Endothelial cell of umbilical vein (primary cell): ENCODE results near the gene PXMP4. TPM values are rescaled to one million over a fixed set of nuclear protein-coding genes. Genes with fewer than 3 reads are reported as not detected.
"Not testable (repeated sequence)": the region's sequence is repeated elsewhere in the genome, so short reads cannot be mapped to it uniquely, and the experiment has no call there.

ENCODE experiments used
- BruUV-seq: library from RNA; stranded (reverse); fragments of 400-500 nt; replicated peaks from 2 replicates; lab custom pipeline; 2021; lab: Mats Ljungman, UMichigan
- CTCF ChIA-PET: fragments of 300-600, 350-600 bp; sonication (Branson Sonifier 250); formaldehyde crosslinking; loops from one replicate; lab custom pipeline; 2021; ENCODE audit warnings: antibody characterized with exemption, inconsistent platforms; lab: Charles Lee
- POLR2A ChIA-PET: fragments of 300-600, 350-600 bp; sonication (Branson Sonifier 250); formaldehyde crosslinking; loops from one replicate; lab custom pipeline; 2021; ENCODE audit warnings: antibody characterized with exemption, inconsistent platforms; lab: Charles Lee
- DNase-seq: peaks from one replicate; pipeline ENCODE4 v3.0.0-alpha.2; 2011; ENCODE audit warnings: low read depth, low spot score
- FAIRE-seq: peaks from 2 replicates; lab custom pipeline; 2011; peaks lifted over from hg19 to GRCh38; lab: Jason Lieb, UNC
- H2AFZ ChIP-seq: 2 replicates; pipeline ENCODE4 v1.6.0; 2012; ENCODE audit warnings: low read depth, low read length, control low read depth, inconsistent platforms
- H3K27ac ChIP-seq: 2 replicates; pipeline ENCODE4 v1.5.1; 2011; ENCODE audit warnings: low read depth, mild to moderate bottlenecking, control low read depth, low read length, moderate library complexity; ENCODE audit not compliant: insufficient read depth
- H3K27me3 ChIP-seq, 2 experiments: 2 replicates each; pipeline versions ENCODE4 v1.6.0 to v1.6.1; 2011; ENCODE audit warnings: low read length in 2 of 2, mixed read lengths in 1 of 2; ENCODE audit not compliant: control insufficient read depth in 2 of 2, insufficient read depth in 2 of 2
- H3K36me3 ChIP-seq, 2 experiments: 2 replicates in 1 of 2; 3 replicates in 1 of 2; pipeline ENCODE4 v1.5.1; 2011; ENCODE audit warnings: low read length in 2 of 2, mild to moderate bottlenecking in 1 of 2, moderate library complexity in 1 of 2; ENCODE audit not compliant: control insufficient read depth in 2 of 2, insufficient read depth in 2 of 2; ENCODE audit errors: extremely low read depth in 1 of 2
- H3K4me1 ChIP-seq: 3 replicates; pipeline ENCODE4 v1.5.1; 2011; ENCODE audit warnings: mild to moderate bottlenecking, low read length; ENCODE audit not compliant: control insufficient read depth, insufficient read depth; ENCODE audit errors: extremely low read depth
- H3K4me2 ChIP-seq: 2 replicates; pipeline ENCODE4 v1.6.1; 2011; ENCODE audit warnings: low read length, control low read depth, mixed read lengths; ENCODE audit not compliant: insufficient read depth
- H3K4me3 ChIP-seq, 3 experiments: fragments of 200-600 bp in 1 of 3; sonication (generic), shearing (Covaris generic) in 1 of 3; replicated peaks in 1 of 3; 2 replicates each; pipeline ENCODE4 v1.5.1; 2011 to 2016; ENCODE audit warnings: control low read depth in 3 of 3, low read length in 3 of 3, mild to moderate bottlenecking in 2 of 3, inconsistent platforms in 1 of 3, low read depth in 1 of 3, moderate library complexity in 1 of 3; ENCODE audit not compliant: insufficient read depth in 1 of 3
- H3K79me2 ChIP-seq: 2 replicates; pipeline ENCODE4 v1.6.0; 2012; ENCODE audit warnings: low read length, inconsistent platforms; ENCODE audit not compliant: control insufficient read depth, insufficient read depth
- H3K9ac ChIP-seq: replicated peaks from 2 replicates; pipeline ENCODE3; 2011; ENCODE audit warnings: low read length, control low read depth; ENCODE audit not compliant: insufficient read depth; ENCODE audit errors: extremely low read depth
- H3K9me1 ChIP-seq: replicated peaks from 3 replicates; pipeline ENCODE4 v1.6.0; 2011; ENCODE audit warnings: mild to moderate bottlenecking, low read length; ENCODE audit not compliant: control insufficient read depth, insufficient read depth; ENCODE audit errors: extremely low read depth
- H3K9me3 ChIP-seq: replicated peaks from 2 replicates; pipeline ENCODE4 v1.5.1; 2012; ENCODE audit warnings: low read length, inconsistent platforms; ENCODE audit not compliant: control insufficient read depth, insufficient read depth
- H4K20me1 ChIP-seq: replicated peaks from 2 replicates; pipeline ENCODE3; 2011; ENCODE audit warnings: mild to moderate bottlenecking, low read length; ENCODE audit not compliant: control insufficient read depth, insufficient read depth; ENCODE audit errors: extremely low read depth
- EZH2 ChIP-seq: IDR thresholded peaks from 2 replicates; pipeline ENCODE4 v1.6.1; 2012; ENCODE audit warnings: borderline replicate concordance, low read depth, mild to moderate bottlenecking, moderate library complexity, low read length, inconsistent platforms; ENCODE audit not compliant: severe bottlenecking
- FOS ChIP-seq: IDR thresholded peaks from 2 replicates; pipeline ENCODE4 v1.6.1; 2011; ENCODE audit warnings: mild to moderate bottlenecking, low read length, moderate library complexity, borderline replicate concordance; ENCODE audit not compliant: insufficient read depth
- GATA2 ChIP-seq: IDR thresholded peaks from 2 replicates; pipeline ENCODE4 v1.7.0; 2011; ENCODE audit warnings: low read depth, mild to moderate bottlenecking, moderate library complexity, mixed read lengths, low read length; ENCODE audit not compliant: insufficient read length, insufficient read depth
- JUN ChIP-seq: IDR thresholded peaks from 2 replicates; pipeline ENCODE4 v1.6.1; 2011; ENCODE audit warnings: borderline replicate concordance, low read depth; ENCODE audit not compliant: insufficient read length, insufficient read depth
- MYC ChIP-seq: IDR thresholded peaks from one replicate; pipeline ENCODE4 v1.6.1; 2011; ENCODE audit warnings: mild to moderate bottlenecking, low read depth, low read length
- POLR2A ChIP-seq: IDR thresholded peaks from 2 replicates; pipeline ENCODE4 v1.6.1; 2012; ENCODE audit warnings: low read depth, mild to moderate bottlenecking, control low read depth, low read length
- POLR2AphosphoS5 ChIP-seq: IDR thresholded peaks from 2 replicates; pipeline ENCODE4 v1.6.1; 2012; ENCODE audit warnings: low read depth, mild to moderate bottlenecking, control low read depth, low read length, moderate library complexity; ENCODE audit not compliant: insufficient read depth
- dilution Hi-C: fragments of 300-500 bp; cut with MboI; formaldehyde crosslinking; loops from one replicate; pipeline ENCODE4 v1.15.0; 2019; ENCODE audit warnings: low sequenced_read_pairs; ENCODE audit not compliant: extremely low pct_ligation_motif_present
- intact Hi-C: fragments of 100-400 bp; cut with micrococcal nuclease; formaldehyde crosslinking; loops from one replicate; pipeline ENCODE4 v1.10.0; 2022
- polyA plus RNA-seq, 4 experiments: library from polyadenylated mRNA; depleted of rRNA in 3 of 4; stranded (reverse) in 3 of 4; unstranded in 1 of 4; fragments of >200 nt; gene quantifications; 2 replicates each; pipeline versions ENCODE4 v1.2.1 to v1.2.3, GENCODE V29; 2011 to 2012; ENCODE audit warnings: missing spikeins in 1 of 4
- total RNA-seq: library from RNA; stranded (reverse); gene quantifications from 2 replicates; pipeline ENCODE4 v1.2.3, GENCODE V29; 2021
- TF ChIP-seq, protein P1 (sequence below), 2 donors: IDR thresholded peaks; 1 replicate in 1 of 2; 2 replicates in 1 of 2; pipeline ENCODE4 v1.5.1; 2011; ENCODE audit warnings: low read length in 2 of 2, mild to moderate bottlenecking in 2 of 2, moderate library complexity in 2 of 2, control low read depth in 1 of 2, inconsistent platforms in 1 of 2, low read depth in 1 of 2; ENCODE audit not compliant: insufficient read depth in 1 of 2; ENCODE audit errors: extremely low read depth in 1 of 2
- TF ChIP-seq, protein P2 (sequence below): IDR thresholded peaks from 2 replicates; pipeline ENCODE4 v1.6.1; 2011; ENCODE audit not compliant: insufficient read depth, insufficient read length

The PXMP4 gene
- total and polyA plus RNA-seq, 2 donors (not counting 3 experiments of a cell fraction or from before 2014, with no cell fraction given): 6.9 to 8.5 TPM

DNA sequence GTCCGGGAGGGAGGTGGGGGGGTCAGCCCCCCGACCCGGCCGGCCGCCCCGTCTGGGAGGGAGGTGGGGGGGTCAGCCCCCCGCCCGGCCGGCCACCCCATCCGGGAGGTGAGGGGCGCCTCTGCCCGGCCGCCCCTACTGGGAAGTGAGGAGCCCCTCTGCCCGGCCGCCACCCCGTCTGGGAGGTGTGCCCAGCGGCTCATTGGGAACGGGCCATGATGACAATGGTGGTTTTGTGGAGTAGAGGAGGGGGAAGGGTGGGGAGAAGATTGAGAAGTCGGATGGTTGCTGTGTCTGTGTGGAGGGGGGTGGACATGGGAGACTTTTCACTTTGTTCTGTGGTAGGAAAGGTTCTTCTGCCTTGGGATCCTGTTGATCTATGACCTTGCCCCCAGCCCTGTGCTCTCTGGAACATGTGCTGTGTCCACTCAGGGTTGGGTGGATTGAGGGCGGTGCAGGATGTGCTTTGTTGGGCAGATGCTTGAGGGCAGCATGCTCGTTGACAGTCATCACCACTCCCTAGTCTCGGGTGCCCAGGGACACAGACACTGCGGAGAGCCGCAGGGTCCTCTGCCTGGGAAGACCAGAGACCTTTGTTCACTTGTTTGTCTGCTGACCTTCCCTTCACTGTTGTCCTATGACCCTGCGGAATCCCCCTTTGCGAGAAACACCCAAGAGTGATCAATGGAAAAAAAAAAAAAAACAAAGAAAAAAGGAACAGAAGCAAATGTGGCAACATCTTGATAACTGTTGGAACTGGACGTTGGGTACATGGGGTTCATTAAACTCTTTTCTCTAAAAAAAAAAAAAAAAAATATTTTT lies 18.3 kb downstream of the PXMP4 start:
- Histone ChIP-seq H3K79me2 (no peaks in the 10 kb centered on the region), H3K27me3 (no peaks in the 10 kb centered on the region), H3K4me1 (no peaks in the 10 kb centered on the region), H3K9me3 (no peaks in the 10 kb centered on the region), H2AFZ (no peak overlapping the region), H3K4me2 (no peak overlapping the region), H3K27ac (no peak overlapping the region), H3K9me1 (no peaks in the 10 kb centered on the region), H3K9ac (no peak overlapping the region), H3K36me3 (no peaks in the 10 kb centered on the region), H3K4me3 (no peak overlapping the region), H4K20me1 (no peaks in the 10 kb centered on the region)
- CTCF ChIA-PET: no interaction called here
- BruUV-seq: no TSS peak
- no peak for TF ChIP-seq JUN
- TF ChIP-seq GATA2: no peak
- TF ChIP-seq EZH2: no peak
- TF ChIP-seq, protein P1, sequence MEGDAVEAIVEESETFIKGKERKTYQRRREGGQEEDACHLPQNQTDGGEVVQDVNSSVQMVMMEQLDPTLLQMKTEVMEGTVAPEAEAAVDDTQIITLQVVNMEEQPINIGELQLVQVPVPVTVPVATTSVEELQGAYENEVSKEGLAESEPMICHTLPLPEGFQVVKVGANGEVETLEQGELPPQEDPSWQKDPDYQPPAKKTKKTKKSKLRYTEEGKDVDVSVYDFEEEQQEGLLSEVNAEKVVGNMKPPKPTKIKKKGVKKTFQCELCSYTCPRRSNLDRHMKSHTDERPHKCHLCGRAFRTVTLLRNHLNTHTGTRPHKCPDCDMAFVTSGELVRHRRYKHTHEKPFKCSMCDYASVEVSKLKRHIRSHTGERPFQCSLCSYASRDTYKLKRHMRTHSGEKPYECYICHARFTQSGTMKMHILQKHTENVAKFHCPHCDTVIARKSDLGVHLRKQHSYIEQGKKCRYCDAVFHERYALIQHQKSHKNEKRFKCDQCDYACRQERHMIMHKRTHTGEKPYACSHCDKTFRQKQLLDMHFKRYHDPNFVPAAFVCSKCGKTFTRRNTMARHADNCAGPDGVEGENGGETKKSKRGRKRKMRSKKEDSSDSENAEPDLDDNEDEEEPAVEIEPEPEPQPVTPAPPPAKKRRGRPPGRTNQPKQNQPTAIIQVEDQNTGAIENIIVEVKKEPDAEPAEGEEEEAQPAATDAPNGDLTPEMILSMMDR (IDR thresholded peaks at IDR 0.05; ENCODE audit: extremely low read depth in 1 of 2, insufficient read depth in 1 of 2, low read depth in 1 of 2, low read length in 2 of 2): no peak
- no peak for TF ChIP-seq MYC
- TF ChIP-seq, protein P2, sequence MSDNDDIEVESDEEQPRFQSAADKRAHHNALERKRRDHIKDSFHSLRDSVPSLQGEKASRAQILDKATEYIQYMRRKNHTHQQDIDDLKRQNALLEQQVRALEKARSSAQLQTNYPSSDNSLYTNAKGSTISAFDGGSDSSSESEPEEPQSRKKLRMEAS: no peak
- TF ChIP-seq POLR2A: no peak
- TF ChIP-seq POLR2AphosphoS5: no peak
- TF ChIP-seq FOS: no peak
- DNase-seq (no peak), FAIRE-seq (no peak)
- POLR2A ChIA-PET: no interaction called here
- dilution Hi-C loops (no loop called here), intact Hi-C loops (no loop called here)

DNA sequence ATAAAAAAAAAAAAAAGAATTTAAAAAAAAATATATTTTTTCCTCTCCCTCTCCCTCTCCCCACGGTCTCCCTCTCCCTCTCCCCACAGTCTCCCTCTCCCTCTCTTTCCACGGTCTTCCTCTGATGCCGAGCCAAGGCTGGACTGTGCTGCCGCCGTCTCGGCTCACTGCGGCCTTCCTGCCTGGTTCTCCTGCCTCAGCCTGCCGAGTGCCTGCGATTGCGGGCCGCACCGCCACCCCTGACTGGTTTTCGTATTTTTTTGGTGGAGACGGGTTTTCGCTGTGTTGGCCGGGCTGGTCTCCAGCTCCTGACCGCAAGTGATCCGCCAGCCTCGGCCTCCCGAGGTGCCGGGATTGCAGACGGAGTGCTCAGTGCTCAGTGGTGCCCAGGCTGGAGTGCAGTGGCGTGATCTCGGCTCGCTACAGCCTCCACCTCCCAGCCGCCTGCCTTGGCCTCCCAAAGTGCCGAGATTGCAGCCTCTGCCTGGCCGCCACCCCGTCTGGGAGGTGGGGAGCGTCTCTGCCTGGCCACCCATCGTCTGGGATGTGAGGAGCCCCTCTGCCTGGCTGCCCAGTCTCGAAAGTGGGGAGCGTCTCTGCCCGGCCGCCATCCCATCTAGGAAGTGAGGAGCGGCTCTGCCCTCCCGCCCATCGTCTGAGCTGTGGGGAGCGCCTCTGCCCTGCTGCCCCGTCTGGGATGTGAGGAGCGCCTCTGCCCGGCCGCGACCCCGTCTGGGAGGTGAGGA lies 19.2 kb downstream of the PXMP4 start:
- H3K4me2 ChIP-seq, H2AFZ ChIP-seq, H3K27me3 ChIP-seq, FAIRE-seq, dilution Hi-C loops, BruUV-seq, H4K20me1 ChIP-seq, intact Hi-C loops, H3K4me3 ChIP-seq, H3K27ac ChIP-seq, H3K36me3 ChIP-seq, H3K9me1 ChIP-seq, H3K9me3 ChIP-seq, H3K9ac ChIP-seq, POLR2A ChIA-PET, H3K4me1 ChIP-seq, CTCF ChIA-PET, H3K79me2 ChIP-seq, DNase-seq: not testable (repeated sequence)
